Measurements from ENCODE around the gene GLTPD2.

The GLTPD2 gene

DNA sequence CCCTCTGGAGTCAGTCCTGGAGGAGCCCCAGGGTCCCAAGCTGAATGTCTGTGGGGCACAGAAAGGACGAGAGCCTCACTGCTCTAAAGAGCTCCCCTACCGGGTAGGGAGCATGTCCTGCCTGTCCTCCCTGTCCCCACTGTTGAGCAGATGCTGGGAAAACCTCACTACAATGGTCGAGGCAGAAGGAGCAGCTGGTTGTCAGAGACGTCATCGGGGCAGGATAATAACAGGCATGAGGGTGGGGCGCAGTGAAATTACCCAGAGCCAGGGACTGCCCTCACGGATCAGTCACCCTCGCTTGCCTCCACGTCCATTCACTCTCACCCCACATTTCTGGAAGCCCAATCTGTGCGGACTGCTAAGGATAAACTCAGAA, 16.5 kb upstream of the GLTPD2 start:
- DNase-seq: no peak

- no peak for DNase-seq
These were observed 10.6 kb upstream of the GLTPD2 start for GRCh38 chr17:4777969-4778760.

DNA sequence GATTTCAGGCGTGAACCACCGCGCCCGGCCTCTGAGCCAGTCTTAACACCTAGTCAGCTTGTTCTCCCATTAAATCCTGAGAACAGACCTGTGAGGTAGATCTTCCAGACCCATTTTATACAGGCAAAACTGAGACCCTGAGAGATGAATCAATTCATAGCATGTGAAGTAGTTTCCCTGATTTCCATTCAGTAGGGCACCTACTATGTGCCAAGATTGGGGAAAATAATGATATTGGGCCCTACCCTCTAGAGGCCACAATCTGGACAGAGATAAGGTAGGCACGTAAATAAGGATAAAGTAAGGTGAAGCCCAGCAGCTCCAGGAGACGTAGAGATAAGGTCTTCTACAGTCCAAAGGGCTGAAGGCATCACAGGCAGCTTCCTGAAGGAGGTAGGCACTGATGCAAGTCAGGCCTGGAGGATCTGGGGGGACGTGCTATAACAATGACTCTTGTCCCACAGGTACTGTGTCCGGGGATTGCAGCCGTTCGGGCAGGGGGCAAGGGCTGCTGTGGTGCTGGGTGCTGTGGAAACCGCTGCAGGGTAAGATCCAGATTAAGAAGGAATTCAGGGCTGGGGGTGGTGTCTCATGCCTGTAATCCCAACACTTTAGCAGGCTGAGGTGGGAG, 8.3 kb upstream of the GLTPD2 start:
- DNase-seq: no peak

DNA sequence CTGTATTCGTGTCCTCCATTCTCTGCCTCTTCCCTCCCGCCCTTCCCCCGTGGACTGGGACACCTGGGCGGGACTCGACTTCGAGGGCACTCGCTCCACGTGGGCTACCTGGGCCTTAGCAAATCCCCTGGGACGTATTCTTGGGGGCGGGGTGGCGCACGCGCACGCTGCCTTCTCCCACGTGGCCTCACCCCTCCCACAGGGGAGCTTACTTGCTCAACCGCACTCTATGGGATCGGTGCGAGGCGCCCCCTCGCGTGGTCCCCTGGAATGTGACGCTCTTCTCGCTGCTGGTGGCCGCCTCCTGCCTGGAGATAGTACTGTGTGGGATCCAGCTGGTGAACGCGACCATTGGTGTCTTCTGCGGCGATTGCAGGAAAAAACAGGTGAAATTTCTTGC, 6.1 kb upstream of the GLTPD2 start:
- DNase-seq: no peak

GRCh38 chr17:4785311-4786105, 3.3 kb upstream of the GLTPD2 start:
- peak; percentile 62 for DNase-seq

GRCh38 chr17:4786106-4786511, 2.7 kb upstream of the GLTPD2 start, which contains the start of gene VMO1:
Gene VMO1 (minus strand): TSS chr17:4786364. CDS start chr17:4786352, 12 bp downstream.
- DNase-seq: no peak

DNA sequence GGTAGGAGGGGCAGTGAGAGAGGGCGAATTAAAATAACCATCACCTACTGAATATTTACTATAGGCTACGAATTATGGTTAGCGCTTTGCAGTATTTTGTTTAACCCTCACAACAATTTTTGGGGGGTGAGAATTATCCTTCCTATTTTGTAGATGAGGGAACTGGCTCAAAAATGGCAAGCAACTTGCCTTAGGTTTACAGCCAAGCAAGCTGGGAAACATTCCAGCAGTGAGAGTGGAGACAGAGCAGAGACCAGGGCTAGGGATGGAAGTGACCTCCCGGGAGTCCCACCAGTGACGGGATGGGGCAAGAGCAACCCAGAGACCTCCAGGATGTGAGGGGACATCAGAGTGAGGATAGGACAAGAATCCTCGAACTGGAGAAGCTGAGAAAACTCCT, 2.2 kb upstream of the GLTPD2 start:
- DNase-seq: no peak

- DNase-seq: no peak
These were observed 481 bp upstream of the GLTPD2 start for GRCh38 chr17:4788159-4788806.

DNA sequence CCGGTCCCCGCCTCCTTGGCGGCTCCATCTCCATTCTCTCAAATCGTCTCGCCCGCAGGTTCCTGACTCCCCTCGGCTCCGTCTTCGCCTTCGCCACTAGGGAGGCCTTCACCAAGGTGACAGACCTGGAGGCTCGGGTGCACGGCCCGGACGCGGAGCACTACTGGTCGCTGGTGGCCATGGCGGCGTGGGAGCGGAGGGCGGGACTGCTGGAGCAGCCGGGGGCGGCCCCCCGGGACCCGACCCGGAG, 862 bp downstream of the GLTPD2 start:
- no peak for DNase-seq

- DNase-seq: peak; percentile 89
These were observed 1.4 kb downstream of the GLTPD2 start for GRCh38 chr17:4789951-4790704.

DNA sequence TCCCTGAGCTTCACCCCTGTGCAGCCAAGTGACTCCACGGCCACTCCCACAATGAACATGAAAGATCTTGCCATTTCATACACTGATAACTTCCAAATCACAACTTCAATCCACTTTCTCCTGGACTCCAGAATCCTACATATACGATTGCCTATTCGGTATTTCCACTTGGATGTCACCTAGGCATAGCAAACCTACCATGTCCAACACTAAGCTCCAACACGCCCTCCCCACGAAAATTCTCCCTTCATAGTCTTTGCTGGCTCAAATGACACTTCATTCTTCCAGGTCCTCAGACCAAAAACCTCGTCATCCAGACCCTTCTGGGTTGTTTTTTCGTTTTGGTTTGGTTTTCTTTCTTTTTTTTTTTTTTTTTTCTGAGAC, 1.9 kb downstream of the GLTPD2 start:
- no peak for DNase-seq

- DNase-seq: no peak
These were observed 6.4 kb downstream of the GLTPD2 start for GRCh38 chr17:4795168-4795567.

DNA sequence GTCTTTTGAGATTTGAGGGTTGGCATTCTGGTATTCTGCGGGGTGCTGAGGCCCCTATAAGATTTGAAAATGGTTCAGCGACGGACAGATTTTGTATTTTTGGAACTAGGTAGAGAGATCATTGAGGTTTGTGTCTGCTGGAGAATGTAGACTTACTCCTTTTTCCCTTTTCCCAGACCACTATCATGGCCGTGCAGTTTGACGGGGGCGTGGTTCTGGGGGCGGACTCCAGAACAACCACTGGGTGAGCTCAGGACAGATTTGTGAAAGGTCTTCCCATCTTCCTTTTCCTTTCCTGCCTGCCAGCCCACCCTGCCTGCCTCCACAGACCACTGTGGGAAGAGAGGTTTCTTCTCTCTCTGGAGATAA, 7.8 kb downstream of the GLTPD2 start:
- DNase-seq: peak; percentile 64

- DNase-seq: no peak
These were observed 11.9 kb downstream of the GLTPD2 start for GRCh38 chr17:4800462-4801196.

GRCh38 chr17:4802228-4802627, 13.5 kb downstream of the GLTPD2 start, which contains the start of gene C17orf114:
Gene C17orf114 (minus strand): TSS chr17:4802328.
- no peak for DNase-seq

- no peak for DNase-seq
These were observed 17.7 kb downstream of the GLTPD2 start for GRCh38 chr17:4806456-4806776.

GRCh38 chr17:4806777-4807604, 18.2 kb downstream of the GLTPD2 start, which contains the start of gene PLD2:
Gene PLD2 (plus strand): TSS chr17:4807152. CDS start chr17:4807773, 621 bp downstream.
- DNase-seq: peak; percentile 93

DNA sequence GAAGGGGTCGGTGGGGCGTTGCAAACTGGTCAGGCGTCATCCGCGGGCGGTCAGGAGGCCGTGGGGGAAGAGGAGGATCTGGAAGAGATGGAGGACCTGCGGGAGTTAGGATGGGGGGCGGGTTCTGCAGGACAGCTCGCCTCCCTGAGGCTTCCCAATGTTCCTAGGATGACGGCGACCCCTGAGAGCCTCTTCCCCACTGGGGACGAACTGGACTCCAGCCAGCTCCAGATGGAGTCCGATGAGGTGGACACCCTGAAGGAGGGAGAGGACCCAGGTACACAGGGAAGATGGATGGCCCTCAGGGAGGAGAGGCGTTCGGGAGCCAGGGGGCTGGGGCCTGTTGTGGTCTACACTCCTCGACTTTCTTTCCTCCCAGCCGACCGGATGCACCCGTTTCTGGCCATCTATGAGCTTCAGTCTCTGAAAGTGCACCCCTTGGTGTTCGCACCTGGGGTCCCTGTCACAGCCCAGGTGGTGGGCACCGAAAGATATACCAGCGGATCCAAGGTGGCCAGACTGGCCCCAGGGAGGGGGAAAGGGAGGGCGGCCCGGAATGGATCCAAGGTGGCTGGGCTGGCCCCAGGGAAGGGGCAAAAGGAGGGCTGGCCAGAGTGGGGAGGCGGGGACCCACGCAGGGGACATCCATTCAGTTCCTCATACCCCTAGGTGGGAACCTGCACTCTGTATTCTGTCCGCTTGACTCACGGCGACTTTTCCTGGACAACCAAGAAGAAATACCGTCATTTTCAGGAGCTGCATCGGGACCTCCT, 19.0 kb downstream of the GLTPD2 start:
- DNase-seq: no peak

DNA sequence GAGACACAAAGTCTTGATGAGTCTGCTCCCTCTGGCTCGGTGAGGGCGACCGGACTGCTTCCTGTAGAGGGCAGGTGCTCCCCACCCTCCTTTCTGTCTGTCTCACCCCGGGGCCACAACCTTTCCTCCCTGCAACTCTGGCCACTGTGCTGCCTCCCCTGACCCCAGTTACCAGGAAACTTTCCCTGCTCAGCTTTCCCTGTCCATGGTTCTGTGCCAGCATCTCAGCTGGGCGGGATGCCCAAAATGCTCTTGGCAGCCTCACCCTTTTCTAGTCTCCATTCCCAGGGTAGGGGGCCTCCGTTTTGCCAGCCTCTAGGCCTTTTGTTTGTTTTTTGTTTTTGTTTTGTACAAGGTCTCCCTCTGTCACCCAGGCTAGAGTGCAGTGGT, 19.6 kb downstream of the GLTPD2 start:
- no peak for DNase-seq

DNA sequence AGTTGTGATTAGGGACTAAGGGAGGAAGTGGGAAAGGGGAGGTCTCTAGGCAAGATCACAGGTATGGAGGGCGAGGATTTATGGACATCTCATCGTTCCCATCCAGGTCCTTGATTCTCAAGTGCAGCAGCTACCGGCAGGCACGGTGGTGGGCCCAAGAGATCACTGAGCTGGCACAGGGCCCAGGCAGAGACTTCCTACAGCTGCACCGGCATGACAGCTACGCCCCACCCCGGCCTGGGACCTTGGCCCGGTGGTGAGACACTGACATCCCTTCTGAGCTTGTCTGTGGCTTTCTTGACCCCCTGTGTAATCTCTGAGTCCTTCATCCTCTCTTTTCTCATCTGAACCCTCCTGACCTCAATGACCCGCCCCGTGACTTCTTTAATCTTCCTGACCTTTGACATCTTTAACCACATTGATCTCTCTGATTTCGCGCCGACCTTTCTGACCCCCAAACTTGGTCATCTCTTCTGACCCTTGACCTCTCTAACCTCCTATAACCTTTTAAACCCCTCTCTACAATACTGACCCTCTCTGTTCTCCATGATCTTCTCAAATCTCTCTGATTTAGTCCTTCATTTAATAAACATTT, 22.0 kb downstream of the GLTPD2 start:
- DNase-seq: no peak

Data from activated CD8-positive, alpha-beta memory T cell treated with anti-CD3 and anti-CD28 coated beads for 24 hours (primary cell).